SK-N-SH treated with all-trans-retinoic acid at 6 μM for 48 hours (cell line): ENCODE measurements around the gene CDC34.

Source experiments
- CSDC2 ChIP-seq: fragments of 250-450 bp; sonication (Bioruptor Pico); IDR thresholded peaks from 2 replicates; pipeline ENCODE4 v1.5.0; 2020; ENCODE audit warnings: mild to moderate bottlenecking, moderate library complexity
- CSRNP3 ChIP-seq: fragments of 250-450 bp; sonication (Bioruptor Pico); IDR thresholded peaks from 2 replicates; pipeline ENCODE4 v1.5.1; 2021; ENCODE audit warnings: mild to moderate bottlenecking, moderate library complexity
- GLIS3 ChIP-seq: fragments of 250-450 bp; sonication (Bioruptor Pico); IDR thresholded peaks from 2 replicates; pipeline ENCODE4 v1.5.0; 2020; ENCODE audit warnings: mild to moderate bottlenecking, moderate library complexity
- OSR1 ChIP-seq: fragments of 250-450 bp; sonication (Bioruptor Pico); IDR thresholded peaks from 2 replicates; pipeline ENCODE4 v1.8.0; 2022; ENCODE audit warnings: moderate library complexity, mild to moderate bottlenecking, inconsistent platforms
- PATZ1 ChIP-seq: fragments of 250-450 bp; sonication (Bioruptor Pico); IDR thresholded peaks from 2 replicates; pipeline ENCODE4 v1.8.0; 2020; ENCODE audit warnings: mild to moderate bottlenecking, moderate library complexity, borderline replicate concordance
- RARB ChIP-seq: fragments of 250-450 bp; sonication (Bioruptor Pico); IDR thresholded peaks from 2 replicates; pipeline ENCODE4 v1.8.0; 2021; ENCODE audit warnings: mild to moderate bottlenecking, moderate library complexity
- SNAI2 ChIP-seq: fragments of 250-450 bp; sonication (Bioruptor Pico); IDR thresholded peaks from 2 replicates; pipeline ENCODE4 v1.5.0; 2020; ENCODE audit warnings: mild to moderate bottlenecking, moderate library complexity
- TCF4 ChIP-seq: fragments of 250-450 bp; sonication (Bioruptor Pico); IDR thresholded peaks from 2 replicates; pipeline ENCODE4 v1.8.0; 2021; ENCODE audit warnings: mild to moderate bottlenecking, moderate library complexity, borderline replicate concordance
- ZFP3 ChIP-seq: fragments of 250-450 bp; sonication (Bioruptor Pico); IDR thresholded peaks from 2 replicates; pipeline ENCODE4 v1.5.0; 2020; ENCODE audit warnings: mild to moderate bottlenecking, moderate library complexity
- ZFP30 ChIP-seq: fragments of 450-650 bp; formaldehyde crosslinking; IDR thresholded peaks from 2 replicates; pipeline ENCODE4 v1.5.0; 2022; ENCODE audit warnings: mild to moderate bottlenecking, moderate library complexity
- ZNF565 ChIP-seq: fragments of 450-650 bp; formaldehyde crosslinking; conservative IDR thresholded peaks from 2 replicates; pipeline ENCODE4 v1.5.0; 2020; ENCODE audit warnings: low read depth, mild to moderate bottlenecking, moderate library complexity
- ZNF8 ChIP-seq: fragments of 450-650 bp; formaldehyde crosslinking; IDR thresholded peaks from 2 replicates; pipeline ENCODE4 v1.5.0; 2020; ENCODE audit warnings: mild to moderate bottlenecking, moderate library complexity

- TF ChIP-seq ZFP3 (CRISPR knock-in tag) (no peak), ZNF565 (no peak), PATZ1 (CRISPR knock-in tag) (no peak), ZNF8 (CRISPR knock-in tag) (no peak), TCF4 (CRISPR knock-in tag) (no peak), OSR1 (no peak), RARB (no peak), CSRNP3 (CRISPR knock-in tag) (no peak), ZFP30 (CRISPR knock-in tag) (no peak), GLIS3 (CRISPR knock-in tag) (no peak), SNAI2 (CRISPR knock-in tag) (no peak), CSDC2 (no peak)
Observed at GRCh38 chr19:535017-535835, 3.7 kb downstream of the CDC34 start.
